Measurements from ENCODE around the gene ORAI3.

ORAI3 gene

DNA sequence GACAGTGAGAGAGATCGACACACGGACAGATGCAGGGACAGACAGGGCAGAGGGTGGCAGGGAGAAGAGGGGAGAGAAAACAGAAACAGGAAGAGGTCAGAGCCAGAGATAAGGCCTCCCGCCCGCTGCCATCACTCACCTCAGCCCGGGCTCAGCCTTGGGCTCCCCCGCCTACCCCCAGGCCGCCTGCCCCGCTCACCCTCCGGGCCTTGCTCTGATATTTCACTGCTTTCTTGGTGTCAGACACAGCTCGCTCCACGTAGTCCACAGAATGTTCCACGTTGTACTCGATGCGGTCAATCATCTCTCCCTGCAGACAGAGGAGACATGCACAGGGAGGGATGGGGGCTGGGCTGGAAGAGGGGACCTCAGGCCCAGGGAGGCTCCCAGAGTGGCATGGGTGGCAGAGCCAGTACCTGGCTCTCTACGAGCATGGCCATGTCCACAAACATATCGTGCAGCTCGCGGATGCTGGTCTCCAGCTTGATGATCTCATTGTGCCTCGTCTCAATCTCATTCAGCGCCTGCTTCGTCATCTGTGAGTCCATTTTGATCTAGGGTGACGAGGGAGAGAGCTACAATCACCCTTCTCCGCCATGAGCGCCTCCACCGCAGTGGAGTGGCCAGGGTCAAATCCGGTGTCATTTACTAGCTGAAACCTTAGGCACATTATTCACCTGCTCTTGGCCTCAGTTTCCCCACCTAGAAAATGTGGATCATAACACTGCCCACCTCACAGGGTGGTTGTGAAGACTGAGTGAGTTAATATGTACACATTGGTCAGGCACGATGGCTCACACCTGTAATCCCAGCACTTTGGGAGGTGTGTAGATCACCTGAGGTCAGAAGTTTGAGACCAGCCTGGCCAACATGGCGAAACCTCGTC is 44.3 kb downstream of the ORAI3 start:
- no peak for DNase-seq (ENCODE audit: low read depth, low spot score)
- ChIA-PET POLR2A (interaction anchor here (1.6 to 1.8 kb wide), 2 partner anchors 8 to 80 kb away, joined by 5 read pairs; partner anchors contain the start of genes HSD3B7 and ZNF668), CTCF (interaction anchor here (0.9 to 5.6 kb wide), 6 partner anchors 9 to 875 kb away, joined by 3 to 49 read pairs (median 4); partner anchors contain the start of gene HSD3B7)
- TF ChIP-seq, protein P1, sequence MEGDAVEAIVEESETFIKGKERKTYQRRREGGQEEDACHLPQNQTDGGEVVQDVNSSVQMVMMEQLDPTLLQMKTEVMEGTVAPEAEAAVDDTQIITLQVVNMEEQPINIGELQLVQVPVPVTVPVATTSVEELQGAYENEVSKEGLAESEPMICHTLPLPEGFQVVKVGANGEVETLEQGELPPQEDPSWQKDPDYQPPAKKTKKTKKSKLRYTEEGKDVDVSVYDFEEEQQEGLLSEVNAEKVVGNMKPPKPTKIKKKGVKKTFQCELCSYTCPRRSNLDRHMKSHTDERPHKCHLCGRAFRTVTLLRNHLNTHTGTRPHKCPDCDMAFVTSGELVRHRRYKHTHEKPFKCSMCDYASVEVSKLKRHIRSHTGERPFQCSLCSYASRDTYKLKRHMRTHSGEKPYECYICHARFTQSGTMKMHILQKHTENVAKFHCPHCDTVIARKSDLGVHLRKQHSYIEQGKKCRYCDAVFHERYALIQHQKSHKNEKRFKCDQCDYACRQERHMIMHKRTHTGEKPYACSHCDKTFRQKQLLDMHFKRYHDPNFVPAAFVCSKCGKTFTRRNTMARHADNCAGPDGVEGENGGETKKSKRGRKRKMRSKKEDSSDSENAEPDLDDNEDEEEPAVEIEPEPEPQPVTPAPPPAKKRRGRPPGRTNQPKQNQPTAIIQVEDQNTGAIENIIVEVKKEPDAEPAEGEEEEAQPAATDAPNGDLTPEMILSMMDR (IDR thresholded peaks at IDR 0.05; ENCODE audit: insufficient read depth, low read length, missing control alignments), result no peak
- H3K4me3 ChIP-seq (ENCODE audit: low read depth, low read length), result no peak overlapping the region

DNA sequence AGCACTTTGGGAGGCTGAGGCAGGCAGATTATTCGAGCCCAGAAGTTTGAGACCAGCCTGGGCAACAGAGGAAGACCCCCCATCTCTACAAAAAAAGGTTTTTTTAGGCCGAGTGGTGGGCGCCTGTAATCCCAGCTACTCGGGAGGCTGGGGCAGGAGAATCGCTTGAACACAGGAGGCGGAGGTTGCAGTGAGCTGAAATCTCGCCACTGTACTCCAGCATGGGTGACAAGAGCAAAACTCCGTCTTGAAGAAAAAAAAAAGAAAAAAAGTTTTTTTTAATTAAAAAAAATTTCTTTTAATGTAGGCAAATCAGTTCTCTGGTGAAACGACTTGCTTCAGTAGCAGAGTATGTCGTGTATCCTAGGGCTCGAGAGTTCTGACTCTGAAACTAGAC is 47.1 kb downstream of the ORAI3 start:
- POLR2A ChIA-PET, result no interaction called here

DNA sequence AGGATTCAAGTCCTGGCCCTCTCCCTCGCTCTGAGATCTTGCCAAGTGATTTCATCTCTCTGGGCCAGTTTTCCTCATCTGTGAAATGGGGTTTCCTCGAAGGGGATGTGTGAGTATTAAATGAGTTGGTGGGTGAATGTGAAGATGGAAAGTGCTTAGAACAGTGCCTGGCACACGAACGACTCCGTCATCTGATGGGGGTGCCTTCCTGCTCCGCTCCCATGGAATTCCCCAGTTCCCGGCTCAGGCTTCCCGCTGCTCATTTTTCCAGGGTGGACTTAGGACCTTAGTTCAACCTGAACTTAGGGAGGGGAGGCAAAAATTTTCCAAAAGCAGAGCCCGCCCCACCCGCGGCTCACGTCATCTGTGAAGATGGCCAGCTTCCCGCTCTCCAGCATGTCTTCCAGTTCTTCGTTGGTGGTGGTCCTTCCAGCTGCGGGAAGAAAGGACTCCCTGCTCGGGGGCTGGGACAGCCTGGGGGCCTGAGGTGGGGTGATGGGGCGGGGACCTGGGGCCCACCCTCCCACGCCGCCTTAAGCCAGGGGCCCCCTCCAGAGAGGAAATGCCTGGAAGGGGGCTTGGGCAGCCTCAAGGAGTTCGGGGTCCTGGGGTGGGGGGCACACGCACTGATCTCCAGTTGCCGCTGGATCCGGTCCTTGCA is 47.6 kb downstream of the ORAI3 start:
- TF ChIP-seq, protein P1 (IDR thresholded peaks at IDR 0.05; ENCODE audit: insufficient read depth, low read length, missing control alignments), result no peak
- ChIA-PET CTCF (interaction anchor here (1.2 to 5.6 kb wide), 3 partner anchors 12 to 113 kb away, joined by 3 to 49 read pairs (median 5); partner anchors contain the start of gene HSD3B7), POLR2A (no interaction called here)
- no peak for DNase-seq (ENCODE audit: low read depth, low spot score)
- H3K4me3 ChIP-seq (ENCODE audit: low read depth, low read length), result peak overlapping the region; percentile 59

More for the DNA sequence above, 47.1 kb downstream of the ORAI3 start:
- TF ChIP-seq, protein P1 (IDR thresholded peaks at IDR 0.05; ENCODE audit: insufficient read depth, low read length, missing control alignments), result no peak
- no peak overlapping the region for H3K4me3 ChIP-seq (ENCODE audit: low read depth, low read length)
- CTCF ChIA-PET, result interaction anchor here (1.2 to 5.6 kb wide), 3 partner anchors 12 to 113 kb away, joined by 3 to 49 read pairs (median 5); partner anchors contain the start of gene HSD3B7
- no peak for DNase-seq (ENCODE audit: low read depth, low spot score)

DNA sequence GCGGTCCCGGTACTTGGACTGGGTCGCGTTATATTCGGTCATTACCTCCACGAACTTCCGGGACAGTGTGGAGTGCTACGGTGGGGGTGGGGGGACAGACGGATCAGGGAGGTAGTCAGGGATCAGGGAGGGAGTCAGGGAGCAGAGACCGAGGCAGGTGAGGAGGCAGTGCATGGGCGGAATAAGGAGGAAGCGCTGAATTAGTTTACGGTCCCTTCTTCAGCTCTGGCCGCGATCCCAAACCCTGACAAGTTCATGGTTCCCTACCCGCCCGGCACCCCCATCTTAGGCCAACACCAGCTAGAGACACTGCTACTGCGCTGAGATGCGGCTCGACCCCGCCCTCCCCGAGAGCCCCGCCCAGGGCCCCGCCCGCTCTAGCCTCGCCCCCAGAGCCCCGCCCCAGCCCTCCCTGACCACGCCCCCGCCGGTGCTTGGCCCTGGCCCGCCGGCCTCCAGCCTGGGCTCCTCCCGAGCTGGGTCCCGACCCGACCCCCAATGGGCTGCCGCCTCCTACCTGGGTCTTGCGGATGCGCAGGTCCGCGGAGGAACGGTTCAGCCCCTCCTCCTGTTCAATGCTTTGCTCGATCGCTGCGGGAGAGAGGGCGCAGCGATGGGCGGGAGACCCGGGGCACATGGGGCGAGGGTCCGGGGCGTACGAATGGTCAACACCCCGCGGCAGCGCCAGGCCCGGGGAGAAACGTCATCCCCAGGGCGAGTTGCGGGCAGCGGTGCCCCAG is 48.3 kb downstream of the ORAI3 start:
- no peak for DNase-seq (ENCODE audit: low read depth, low spot score)
- ChIA-PET POLR2A (interaction anchor here (1.6 kb wide), 1 partner anchor 11 kb away, joined by 4 read pairs; no protein-coding TSS in a partner anchor), CTCF (interaction anchor here (1.7 to 5.6 kb wide), 2 partner anchors 13 to 44 kb away, joined by 5 to 49 read pairs; partner anchors contain the start of gene HSD3B7)
- peak overlapping the region; percentile 59 for H3K4me3 ChIP-seq (ENCODE audit: low read depth, low read length)
- TF ChIP-seq, protein P1 (IDR thresholded peaks at IDR 0.05; ENCODE audit: insufficient read depth, low read length, missing control alignments), result no peak

DNA sequence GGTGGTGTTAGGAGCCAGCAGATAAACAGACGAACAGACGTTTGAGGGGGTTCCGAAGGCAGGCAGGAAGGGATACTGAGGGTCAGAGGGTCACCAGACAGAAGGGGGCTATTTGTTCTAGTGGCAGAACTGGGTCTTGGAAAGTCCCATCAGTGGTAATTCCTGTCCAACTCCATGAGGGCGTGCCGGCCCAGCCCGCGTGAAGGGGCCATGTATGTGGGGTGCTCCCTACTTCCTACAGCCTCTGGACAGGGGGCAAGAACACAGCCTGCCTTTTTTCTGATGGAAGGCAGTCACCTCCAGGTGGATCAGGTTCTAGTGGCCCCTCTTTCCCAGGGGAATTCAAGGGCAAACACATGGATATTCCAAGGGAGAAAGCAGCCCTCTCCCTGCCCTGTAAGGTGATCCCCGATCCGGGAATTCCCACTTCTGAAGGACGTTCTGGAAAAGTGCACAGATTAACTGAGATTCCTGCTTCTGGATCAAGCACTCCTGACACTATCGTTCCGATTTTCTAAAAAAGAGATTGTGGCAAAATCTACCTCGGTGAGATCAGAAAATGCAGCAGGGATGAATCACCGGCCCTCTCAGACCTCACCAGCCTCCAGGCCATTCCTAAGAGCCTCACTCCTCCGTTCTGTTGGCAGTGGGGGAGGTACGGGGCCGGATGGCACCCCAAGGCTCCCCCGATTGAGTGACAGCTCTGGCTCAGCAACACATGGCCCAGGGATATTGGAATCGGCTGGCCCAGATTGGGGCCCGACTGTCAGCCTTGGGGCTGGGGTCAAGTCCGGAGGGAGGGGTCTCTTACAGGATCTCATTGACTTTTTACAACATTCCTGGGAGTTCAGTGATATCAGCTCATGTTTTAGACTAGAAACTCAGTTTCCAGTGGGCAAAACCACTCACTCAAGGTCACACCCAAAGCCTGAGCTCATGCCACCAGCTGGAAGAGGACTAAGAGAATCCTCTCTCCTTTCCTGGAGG is 49.1 kb downstream of the ORAI3 start:
- TF ChIP-seq, protein P1 (IDR thresholded peaks at IDR 0.05; ENCODE audit: insufficient read depth, low read length, missing control alignments), result no peak
- ChIA-PET POLR2A (interaction anchor here (0.8 to 1.6 kb wide), 6 partner anchors 12 to 182 kb away, joined by 3 to 5 read pairs (median 4); partner anchors contain the start of genes FUS, ZNF646 and ZNF668), CTCF (interaction anchor here (0.7 to 5.6 kb wide), 8 partner anchors 10 to 445 kb away, joined by 3 to 49 read pairs (median 4); partner anchors contain the start of gene HSD3B7)
- peak overlapping the region; percentile 59 for H3K4me3 ChIP-seq (ENCODE audit: low read depth, low read length)
- no peak for DNase-seq (ENCODE audit: low read depth, low spot score)
